Left hindlimb (tissue), 1 donor: ENCODE measurements around the gene CAPNS1.
"Not testable (repeated sequence)": the region's sequence is repeated elsewhere in the genome, so short reads cannot be mapped to it uniquely, and the experiment has no call there.

Source experiments
- DNase-seq: peaks from one replicate; pipeline ENCODE4 v3.0.0-alpha.2; 2018

The CAPNS1 gene

DNA sequence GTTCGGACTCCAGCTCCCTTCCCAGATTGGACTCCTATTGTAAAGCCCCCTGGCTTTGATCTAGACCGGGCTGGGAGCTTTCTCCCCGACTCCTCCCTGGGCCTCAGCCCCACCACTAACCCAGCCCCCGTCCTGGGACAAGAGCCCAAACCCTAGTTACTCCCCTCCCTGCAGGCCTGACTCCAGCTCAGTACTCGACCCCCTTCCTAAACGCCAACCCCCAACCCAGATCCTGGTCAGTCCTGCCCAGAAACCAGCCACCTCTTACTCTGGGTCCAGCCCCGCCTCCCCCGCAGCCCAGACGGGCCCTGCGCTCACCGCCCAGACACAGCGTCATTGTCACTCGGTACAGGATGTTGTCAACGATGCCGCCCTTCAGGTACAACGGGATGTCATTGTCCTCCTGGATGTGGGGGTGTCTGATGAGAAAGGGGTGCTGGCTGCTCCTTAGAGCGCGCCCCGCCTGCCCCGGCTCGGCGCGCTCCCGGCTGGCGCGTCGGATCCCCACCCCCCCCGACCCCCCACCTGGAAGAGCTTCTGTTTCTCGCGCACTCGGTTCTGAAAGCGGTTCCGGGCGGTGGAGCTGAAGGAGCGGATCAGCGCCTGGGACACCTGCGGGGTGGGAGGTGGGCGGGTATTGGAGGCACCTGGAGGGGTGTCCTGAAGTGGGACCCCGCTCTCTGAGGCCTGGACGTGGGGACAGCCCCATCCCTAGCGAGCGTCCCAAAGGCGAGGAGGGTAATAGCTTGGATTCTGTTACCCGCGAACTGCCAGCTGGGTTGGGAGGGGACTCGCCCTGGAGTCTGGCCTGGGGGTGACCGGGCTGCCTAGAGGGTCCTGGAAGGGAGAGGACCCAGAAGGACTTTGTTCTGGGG is 11.5 kb downstream of the CAPNS1 start:
- peak; percentile 80 for DNase-seq

- peak; percentile 50 for DNase-seq
Observed at GRCh38 chr19:36152019-36152351, 12.1 kb downstream of the CAPNS1 start.

DNA sequence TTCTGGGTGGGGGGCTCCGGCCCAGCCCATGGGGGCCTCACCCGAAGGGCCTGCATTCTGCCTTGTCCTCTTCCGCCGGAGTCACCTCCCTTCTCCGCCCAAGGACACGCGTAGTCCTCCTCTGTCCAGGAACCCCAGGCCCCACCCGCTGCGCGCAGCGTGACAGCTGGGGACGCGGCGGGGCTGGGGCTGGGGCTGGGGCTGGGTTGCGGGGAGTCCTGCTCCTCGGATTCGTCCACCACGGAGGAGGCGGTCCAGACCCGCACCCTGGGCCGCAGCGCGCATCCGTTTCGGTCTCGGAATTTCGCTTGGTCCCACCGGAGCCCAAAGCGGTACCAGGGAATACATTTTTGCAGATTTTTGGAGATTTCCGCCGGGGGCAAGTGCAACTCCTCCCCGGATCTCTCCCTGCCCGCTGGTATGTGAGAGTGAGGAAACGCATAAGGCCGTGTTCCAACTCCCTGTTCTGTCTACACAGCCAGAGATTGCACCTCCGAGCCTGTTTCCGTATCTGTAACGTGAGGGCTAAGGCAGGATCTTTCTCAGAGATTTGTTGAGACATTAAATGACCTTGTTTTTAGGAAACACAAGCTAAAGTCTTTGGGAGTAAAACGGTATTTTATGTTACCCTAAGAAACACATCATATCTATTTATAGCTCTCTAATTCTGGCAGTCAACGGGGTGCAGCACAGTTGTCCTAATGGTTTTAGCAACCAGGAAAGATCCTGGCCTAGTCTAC is 12.7 kb downstream of the CAPNS1 start, which contains the start of gene COX7A1:
Gene COX7A1, minus strand, starts transcription at position 96 of the 740 bp plus-strand sequence. Its CDS starts 40 bp downstream, at position 56.
- peak; percentile 83 for DNase-seq

- no peak for DNase-seq
Observed at GRCh38 chr19:36153126-36153525, 13.3 kb downstream of the CAPNS1 start.

- no peak for DNase-seq
Observed at GRCh38 chr19:36160821-36161596, 21.1 kb downstream of the CAPNS1 start.

GRCh38 chr19:36163813-36164212 is 23.9 kb downstream of the CAPNS1 start:
- DNase-seq, result no peak

DNA sequence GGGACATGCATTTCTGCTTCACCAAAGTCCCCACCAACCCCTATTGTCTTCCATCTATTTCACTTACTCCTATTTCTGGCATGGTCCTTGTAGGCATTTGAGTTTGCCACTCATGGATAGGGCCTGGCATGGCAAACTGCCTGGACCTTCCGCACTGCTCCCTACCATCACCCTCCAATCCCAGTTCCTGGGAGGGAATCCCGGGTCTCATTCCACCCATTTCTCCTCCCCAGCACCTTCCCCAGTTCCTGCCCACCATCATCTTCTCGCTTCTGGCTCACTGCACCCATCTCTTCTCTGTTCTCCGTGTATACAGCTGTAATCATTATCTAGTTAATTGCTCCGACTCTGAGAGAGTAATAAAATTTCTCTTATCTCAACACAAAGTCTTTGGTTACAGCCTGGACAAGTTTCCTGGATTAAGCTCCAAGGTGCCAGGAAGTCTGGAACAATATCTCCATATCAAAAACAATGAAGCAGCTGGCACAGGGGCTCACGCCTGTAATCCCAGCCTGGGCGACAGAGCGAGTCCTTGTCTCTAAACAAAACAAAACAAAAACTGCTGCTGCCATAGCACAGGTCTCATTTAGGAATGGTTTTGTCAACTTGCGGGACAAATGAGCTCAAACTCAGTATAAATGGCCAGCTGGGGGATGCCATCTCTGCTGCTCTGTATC is 29.4 kb downstream of the CAPNS1 start:
- DNase-seq, result peak; percentile 47

GRCh38 chr19:36172852-36173251 is 33.0 kb downstream of the CAPNS1 start:
- DNase-seq, result no peak

DNA sequence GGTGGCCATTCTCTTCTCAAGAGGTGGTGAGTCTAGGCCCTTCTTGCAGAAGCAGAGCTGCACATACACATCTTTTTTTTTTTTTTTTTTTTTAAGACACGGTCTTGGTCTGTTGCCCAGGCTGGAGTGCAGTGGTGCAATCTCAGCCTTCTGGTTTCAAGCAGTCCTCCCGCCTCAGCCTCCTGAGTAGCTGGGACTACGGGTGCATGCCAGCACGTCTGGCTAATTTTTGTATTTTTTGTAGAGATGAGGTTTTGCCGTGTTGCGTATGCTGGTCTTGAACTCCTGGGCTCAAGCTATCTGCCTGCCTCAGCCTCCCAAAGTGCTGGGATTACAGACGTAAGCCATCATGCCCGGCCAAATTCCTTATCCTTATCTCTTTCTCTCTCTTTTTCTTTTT is 34.0 kb downstream of the CAPNS1 start:
- not testable (repeated sequence) for DNase-seq

DNA sequence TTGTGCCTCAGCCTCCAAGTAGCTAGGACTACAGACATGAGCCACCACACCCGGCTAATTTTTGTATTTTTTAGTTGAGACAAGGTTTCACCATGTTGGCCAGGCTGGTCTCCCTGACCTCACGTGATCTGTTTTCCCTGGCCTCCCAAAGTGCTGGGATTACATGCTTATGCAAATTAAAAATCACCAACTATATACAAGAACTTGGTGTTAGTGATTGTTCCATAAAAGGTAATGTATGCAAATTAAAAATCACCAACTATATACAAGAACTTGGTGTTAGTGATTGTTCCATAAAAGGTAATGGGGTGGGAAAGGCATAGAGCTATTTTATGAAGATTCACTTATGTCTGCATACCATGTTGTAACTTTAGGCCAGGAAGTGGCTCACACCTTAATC is 39.2 kb downstream of the CAPNS1 start:
- DNase-seq, result not testable (repeated sequence)

- no peak for DNase-seq
Observed at GRCh38 chr19:36182612-36183244, 42.9 kb downstream of the CAPNS1 start.

GRCh38 chr19:36183245-36183628 is 43.4 kb downstream of the CAPNS1 start:
- no peak for DNase-seq

DNA sequence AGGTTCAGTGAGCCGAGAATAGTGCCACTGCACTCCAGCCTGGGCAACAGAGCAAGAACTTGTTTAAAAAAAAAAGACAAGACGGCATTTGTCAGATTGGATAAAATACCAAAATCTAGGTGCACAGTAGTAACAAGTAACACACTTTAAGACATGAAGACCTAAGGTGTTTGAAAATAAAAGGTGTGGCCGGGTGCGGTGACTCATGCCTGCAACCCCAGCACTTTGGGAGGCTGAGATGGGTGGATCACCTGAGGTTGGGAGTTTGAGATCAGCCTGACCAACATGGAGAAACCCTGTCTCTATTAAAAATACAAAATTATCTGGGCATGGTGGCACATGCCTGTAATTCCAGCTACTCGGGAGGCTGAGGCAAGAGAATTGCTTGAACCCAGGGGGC is 46.9 kb downstream of the CAPNS1 start:
- DNase-seq, result not testable (repeated sequence)

DNA sequence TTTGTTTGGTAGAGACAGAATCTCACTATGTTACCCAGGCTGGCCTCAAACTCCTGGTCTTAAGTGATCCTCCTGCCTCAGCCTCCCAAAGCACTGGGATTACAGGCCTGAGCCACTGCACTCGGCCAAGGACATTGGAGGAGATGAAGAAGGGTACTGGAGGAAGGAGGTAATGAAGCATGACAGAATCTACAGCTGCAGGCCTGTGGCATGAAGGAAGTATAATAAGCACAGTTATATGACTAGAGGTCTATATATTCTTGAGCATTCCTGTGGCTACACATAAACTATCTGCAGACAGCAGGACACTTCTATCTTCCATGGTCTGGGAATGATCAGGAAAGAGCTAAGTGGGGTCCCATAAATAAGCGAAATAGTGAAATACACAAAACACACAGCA is 56.4 kb downstream of the CAPNS1 start:
- no peak for DNase-seq

DNA sequence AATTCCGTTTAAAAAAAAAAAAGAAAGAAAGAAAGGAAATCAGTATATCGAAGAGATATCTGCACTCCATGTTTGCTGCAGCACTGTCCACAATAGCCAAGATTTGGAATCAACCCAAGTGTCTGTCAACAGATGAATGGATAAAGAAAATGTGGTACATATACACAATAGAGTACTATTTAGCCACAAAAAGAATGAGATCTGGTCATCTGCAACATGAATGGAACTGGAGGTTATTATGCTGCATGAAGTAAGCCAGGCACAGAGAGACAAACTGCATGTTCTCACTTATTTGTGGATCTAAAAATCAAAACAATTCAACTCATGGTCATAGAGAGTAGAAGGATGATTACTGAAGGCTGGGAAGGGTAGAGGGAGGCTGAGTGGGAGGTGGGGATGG is 58.3 kb downstream of the CAPNS1 start:
- no peak for DNase-seq
